Erythroblast (primary cell): ENCODE data around the gene PARD6G.

Experiments used
- DNase-seq, 2 experiments: peaks; one replicate each; lab custom pipeline; 2025; lab: John Stamatoyannopoulos, UW
- GATA1 ChIP-seq: IDR thresholded peaks from 2 replicates; pipeline ENCODE4 v1.6.1; 2011; ENCODE audit warnings: low read depth, mild to moderate bottlenecking, control low read depth, low read length, moderate library complexity
- POLR2A ChIP-seq: IDR thresholded peaks from 2 replicates; pipeline ENCODE4 v1.6.1; 2011; ENCODE audit warnings: mild to moderate bottlenecking, low read length

PARD6G gene

GRCh38 chr18:80107426-80107825 is 139.9 kb downstream of the PARD6G start:
- DNase-seq: peak; percentile 34 to 39
- TF ChIP-seq POLR2A (no peak), GATA1 (no peak)
